Lower lobe of right lung (tissue), 2 donors: ENCODE measurements around the gene EYA2. TPM values are rescaled to one million over a fixed set of nuclear protein-coding genes. Genes with fewer than 3 reads are reported as not detected.
A peak's percentile ranks its signal among the peaks of the same experiment; 100 is the strongest.

ENCODE experiments used
- ATAC-seq, 2 donors: fragments of 200-7000 bp; cut with Tn5 transposase; one replicate each; pipeline ENCODE4 v1.9.1; 2020 to 2022; ENCODE audit warnings: mild to moderate bottlenecking in 2 of 2, moderate library complexity in 2 of 2
- DNase-seq: peaks from one replicate; pipeline ENCODE4 v3.0.0-alpha.2; 2020
- H3K27ac ChIP-seq: fragments of 200-600 bp; one replicate; pipeline ENCODE4 v1.8.0; 2022
- H3K27me3 ChIP-seq: fragments of 200-600 bp; one replicate; pipeline ENCODE4 v1.8.0; 2022; ENCODE audit warnings: low read depth
- H3K36me3 ChIP-seq: fragments of 200-600 bp; one replicate; pipeline ENCODE4 v1.8.0; 2022; ENCODE audit warnings: mild to moderate bottlenecking
- H3K4me1 ChIP-seq: fragments of 200-600 bp; one replicate; pipeline ENCODE4 v1.8.0; 2022
- H3K4me3 ChIP-seq: fragments of 200-600 bp; one replicate; pipeline ENCODE4 v1.8.0; 2022; ENCODE audit warnings: mild to moderate bottlenecking
- H3K9me3 ChIP-seq: fragments of 200-600 bp; one replicate; pipeline ENCODE4 v1.8.0; 2022
- CTCF ChIP-seq: fragments of 200-600 bp; IDR thresholded peaks from one replicate; pipeline ENCODE4 v1.8.0; 2022; ENCODE audit warnings: antibody characterized with exemption, mild to moderate bottlenecking
- intact Hi-C: fragments of 100-400 bp; cut with DNase I; formaldehyde crosslinking; loops from one replicate; pipeline ENCODE4 v1.11.0; 2022
- total RNA-seq: library from RNA; stranded (reverse); fragmentation: NEBNext Ultra II Directional; extraction: Animal tissue kit (Norgen Biotek cat#: 25700); gene quantifications from one replicate; pipeline ENCODE4 v1.2.1, GENCODE V29; 2021
- donor health status: DM: no; HTN: yes; CAD: no; lungs with severe emphysema.

Gene EYA2
- total RNA-seq, 1 donor from 2014 or later, result 3.5 TPM

- ATAC-seq, result peak; percentile 58 to 63
- no peak for DNase-seq
- intact Hi-C loops, result no loop called here
Observed at GRCh38 chr20:47181056-47181862, 286.6 kb downstream of the EYA2 start.

GRCh38 chr20:47183367-47183766 lies 288.7 kb downstream of the EYA2 start:
- TF ChIP-seq CTCF, result no peak
- Histone ChIP-seq H3K4me3 (no peak overlapping the region), H3K9me3 (no peaks in the 10 kb centered on the region), H3K27ac (no peak overlapping the region), H3K4me1 (no peaks in the 10 kb centered on the region), H3K36me3 (no peaks in the 10 kb centered on the region), H3K27me3 (no peaks in the 10 kb centered on the region)
- no peak for ATAC-seq
- no peak for DNase-seq
- intact Hi-C loops, result no loop called here

More at GRCh38 chr20:47181056-47181862, 286.6 kb downstream of the EYA2 start:
- no peaks in the 10 kb centered on the region for H3K4me1 ChIP-seq
- H3K27ac ChIP-seq, result no peak overlapping the region
- no peaks in the 10 kb centered on the region for H3K36me3 ChIP-seq
- H3K27me3 ChIP-seq, result no peaks in the 10 kb centered on the region
- no peaks in the 10 kb centered on the region for H3K9me3 ChIP-seq
- TF ChIP-seq CTCF, result no peak
- H3K4me3 ChIP-seq, result no peak overlapping the region

- H3K9me3 ChIP-seq, result no peaks in the 10 kb centered on the region
- intact Hi-C loops, result no loop called here
- H3K4me1 ChIP-seq, result no peaks in the 10 kb centered on the region
- no peak overlapping the region for H3K4me3 ChIP-seq
- ATAC-seq, result no peak
- no peak for DNase-seq
- H3K27me3 ChIP-seq, result no peaks in the 10 kb centered on the region
- H3K27ac ChIP-seq, result no peak overlapping the region
- no peak for TF ChIP-seq CTCF
- no peaks in the 10 kb centered on the region for H3K36me3 ChIP-seq
Observed at GRCh38 chr20:47187450-47188195, 293.0 kb downstream of the EYA2 start.

- H3K9me3 ChIP-seq, result no peaks in the 10 kb centered on the region
- no peak overlapping the region for H3K4me3 ChIP-seq
- no peak for DNase-seq
- no peak for ATAC-seq
- no peak overlapping the region for H3K27ac ChIP-seq
- no peaks in the 10 kb centered on the region for H3K36me3 ChIP-seq
- no peak for TF ChIP-seq CTCF
- intact Hi-C loops, result no loop called here
- no peaks in the 10 kb centered on the region for H3K4me1 ChIP-seq
- H3K27me3 ChIP-seq, result no peaks in the 10 kb centered on the region
Observed at GRCh38 chr20:47188540-47188939, 293.9 kb downstream of the EYA2 start.

- DNase-seq (no peak), ATAC-seq (no peak)
- intact Hi-C loops, result no loop called here
- H3K27me3 ChIP-seq, result no peaks in the 10 kb centered on the region
- H3K27ac ChIP-seq, result no peak overlapping the region
- no peaks in the 10 kb centered on the region for H3K36me3 ChIP-seq
- H3K9me3 ChIP-seq, result no peaks in the 10 kb centered on the region
- no peak overlapping the region for H3K4me3 ChIP-seq
- TF ChIP-seq CTCF, result no peak
- no peaks in the 10 kb centered on the region for H3K4me1 ChIP-seq
Observed at GRCh38 chr20:47189060-47189459, 294.4 kb downstream of the EYA2 start.
